Measurements from ENCODE around the gene TSC22D3.
"Not testable (repeated sequence)": the region's sequence is repeated elsewhere in the genome, so short reads cannot be mapped to it uniquely, and the experiment has no call there.

DNA sequence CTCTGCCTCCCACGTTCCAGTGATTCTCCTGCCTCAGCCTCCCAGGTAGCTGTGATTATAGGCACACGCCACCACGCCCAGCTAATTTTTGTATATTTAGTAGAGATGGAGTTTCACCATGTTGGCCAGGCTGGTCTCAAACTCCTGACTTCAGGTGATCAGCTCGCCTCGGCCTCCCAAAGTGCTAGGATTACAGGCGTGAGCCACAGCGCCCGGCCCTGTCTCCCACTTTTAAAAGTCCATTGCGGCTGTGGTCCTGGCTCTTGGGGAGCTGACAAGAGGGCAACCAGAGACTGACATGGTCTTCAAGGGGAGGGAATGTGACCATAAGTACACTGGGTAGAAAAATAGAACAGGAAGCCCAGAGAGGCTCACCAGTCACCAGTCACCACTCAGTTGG is 104.3 kb downstream of the TSC22D3 start:
- TF ChIP-seq, protein P1, sequence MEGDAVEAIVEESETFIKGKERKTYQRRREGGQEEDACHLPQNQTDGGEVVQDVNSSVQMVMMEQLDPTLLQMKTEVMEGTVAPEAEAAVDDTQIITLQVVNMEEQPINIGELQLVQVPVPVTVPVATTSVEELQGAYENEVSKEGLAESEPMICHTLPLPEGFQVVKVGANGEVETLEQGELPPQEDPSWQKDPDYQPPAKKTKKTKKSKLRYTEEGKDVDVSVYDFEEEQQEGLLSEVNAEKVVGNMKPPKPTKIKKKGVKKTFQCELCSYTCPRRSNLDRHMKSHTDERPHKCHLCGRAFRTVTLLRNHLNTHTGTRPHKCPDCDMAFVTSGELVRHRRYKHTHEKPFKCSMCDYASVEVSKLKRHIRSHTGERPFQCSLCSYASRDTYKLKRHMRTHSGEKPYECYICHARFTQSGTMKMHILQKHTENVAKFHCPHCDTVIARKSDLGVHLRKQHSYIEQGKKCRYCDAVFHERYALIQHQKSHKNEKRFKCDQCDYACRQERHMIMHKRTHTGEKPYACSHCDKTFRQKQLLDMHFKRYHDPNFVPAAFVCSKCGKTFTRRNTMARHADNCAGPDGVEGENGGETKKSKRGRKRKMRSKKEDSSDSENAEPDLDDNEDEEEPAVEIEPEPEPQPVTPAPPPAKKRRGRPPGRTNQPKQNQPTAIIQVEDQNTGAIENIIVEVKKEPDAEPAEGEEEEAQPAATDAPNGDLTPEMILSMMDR (IDR thresholded peaks at IDR 0.05), result not testable (repeated sequence)
- TF ChIP-seq POLR2A, EP300 (IDR thresholded peaks at IDR 0.05): not testable (repeated sequence)

Data from tibial nerve (tissue), 4 donors.